ENCODE results near the gene OSGIN1.
A peak's percentile ranks its signal among the peaks of the same experiment; 100 is the strongest.

Gene OSGIN1, protein sequence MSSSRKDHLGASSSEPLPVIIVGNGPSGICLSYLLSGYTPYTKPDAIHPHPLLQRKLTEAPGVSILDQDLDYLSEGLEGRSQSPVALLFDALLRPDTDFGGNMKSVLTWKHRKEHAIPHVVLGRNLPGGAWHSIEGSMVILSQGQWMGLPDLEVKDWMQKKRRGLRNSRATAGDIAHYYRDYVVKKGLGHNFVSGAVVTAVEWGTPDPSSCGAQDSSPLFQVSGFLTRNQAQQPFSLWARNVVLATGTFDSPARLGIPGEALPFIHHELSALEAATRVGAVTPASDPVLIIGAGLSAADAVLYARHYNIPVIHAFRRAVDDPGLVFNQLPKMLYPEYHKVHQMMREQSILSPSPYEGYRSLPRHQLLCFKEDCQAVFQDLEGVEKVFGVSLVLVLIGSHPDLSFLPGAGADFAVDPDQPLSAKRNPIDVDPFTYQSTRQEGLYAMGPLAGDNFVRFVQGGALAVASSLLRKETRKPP

DNA sequence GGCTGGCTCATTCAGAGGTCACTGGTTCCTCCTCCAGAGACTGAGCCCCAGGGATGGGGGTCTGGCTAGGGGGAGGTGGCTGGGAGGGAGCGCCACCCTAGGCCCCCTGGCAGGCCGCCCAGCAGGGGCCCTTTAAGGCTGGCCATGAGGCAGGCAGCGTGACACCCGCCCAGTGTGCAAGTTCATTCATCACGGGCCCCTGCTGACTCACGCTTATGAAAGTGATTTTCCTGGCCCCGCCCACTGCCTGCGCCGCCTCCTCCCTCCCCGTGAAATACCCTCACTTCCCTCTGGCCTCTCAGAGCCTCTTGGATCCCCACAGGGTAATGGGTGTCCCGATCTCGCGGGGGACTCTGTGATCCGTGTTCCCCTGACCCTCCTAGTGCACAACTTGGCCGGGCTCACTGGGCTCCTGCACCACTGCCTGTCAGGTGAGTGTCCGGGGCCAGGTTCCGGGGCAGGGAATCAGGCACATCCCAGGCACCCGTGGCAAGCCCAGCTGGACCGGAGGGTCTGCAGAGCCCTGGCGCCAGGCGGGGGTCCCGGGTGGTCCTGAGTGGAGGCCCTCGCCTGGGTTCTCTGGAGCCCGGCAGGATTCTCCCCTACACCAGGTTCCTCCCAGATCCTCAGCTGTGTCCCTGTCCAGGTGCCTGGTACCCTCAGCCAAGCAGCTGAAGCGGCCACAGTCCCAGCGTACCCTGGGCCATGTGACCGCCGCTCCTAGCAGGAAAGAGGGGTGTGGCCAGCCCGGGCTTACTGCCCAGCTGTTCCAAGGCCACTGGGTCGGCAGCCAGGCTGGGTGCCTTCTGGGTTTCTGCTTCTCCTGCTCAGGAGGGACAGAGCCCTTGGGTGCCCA is at the start of gene OSGIN1:
Gene OSGIN1 (plus strand): TSS at position 301 of the 856 bp plus-strand sequence. CDS start 4,432 bp downstream, outside the sequence.
- DNase-seq (ENCODE audit: low read depth, low spot score) = peak; percentile 62

DNA sequence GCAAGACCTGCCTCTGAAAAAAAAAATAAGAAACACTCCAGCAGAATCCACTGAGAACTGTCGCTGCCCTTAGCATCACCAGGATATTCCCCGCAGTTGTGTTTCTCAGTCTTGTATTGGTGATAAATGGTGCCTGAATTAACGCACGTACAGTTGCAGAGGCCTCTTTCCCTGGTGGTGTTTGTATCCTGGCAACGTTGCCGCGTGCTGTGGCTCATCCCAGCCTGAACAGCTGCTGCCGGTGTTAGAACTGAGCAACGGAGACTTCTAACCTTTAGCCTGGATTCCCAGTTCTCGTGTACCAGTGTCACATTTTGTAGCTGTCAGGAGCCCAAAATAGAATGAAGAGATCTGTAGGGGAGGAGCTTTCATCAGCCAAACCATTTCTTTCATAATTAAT is 49.3 kb upstream of the OSGIN1 start:
- no peak for DNase-seq (ENCODE audit: low read depth, low spot score)

DNA sequence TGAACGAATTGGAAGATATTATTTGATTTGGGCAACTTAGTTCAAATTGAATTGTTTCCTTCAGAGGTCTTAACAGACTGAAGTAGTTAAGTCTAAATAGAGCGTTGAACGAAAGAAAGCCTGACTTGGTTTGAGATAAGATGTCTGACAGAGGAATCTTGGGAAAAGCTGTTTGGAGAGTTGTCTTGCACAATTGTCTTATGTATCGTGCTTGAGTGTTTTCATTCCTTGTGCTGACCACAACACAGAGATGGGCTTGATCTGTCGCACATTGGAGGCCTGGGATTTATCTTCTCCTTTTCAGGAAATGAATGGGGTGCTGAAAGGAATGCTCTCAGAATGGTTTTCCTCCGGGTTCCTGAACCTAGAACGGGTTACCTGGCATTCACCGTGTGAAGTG is 46.4 kb upstream of the OSGIN1 start:
- no peak for DNase-seq (ENCODE audit: low read depth, low spot score)

DNA sequence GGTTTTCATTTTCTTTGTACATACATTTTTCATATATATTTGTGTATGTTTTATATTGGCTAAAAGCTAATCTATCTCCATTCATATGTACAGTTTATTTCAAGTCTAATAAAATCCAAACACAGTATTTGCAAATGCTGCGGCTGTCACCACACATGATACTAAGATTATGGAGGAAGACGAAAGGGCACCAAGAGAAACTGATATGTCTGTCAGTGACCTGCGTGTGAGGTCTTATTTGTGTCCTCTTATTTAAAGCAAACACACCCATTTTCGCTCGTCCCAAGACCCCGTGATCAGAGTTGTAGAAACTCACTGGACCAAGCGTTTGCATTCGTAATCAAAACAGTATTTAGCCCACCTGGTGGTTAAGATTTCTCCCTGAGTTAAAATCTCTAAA is 45.9 kb upstream of the OSGIN1 start:
- DNase-seq (ENCODE audit: low read depth, low spot score) = no peak

DNA sequence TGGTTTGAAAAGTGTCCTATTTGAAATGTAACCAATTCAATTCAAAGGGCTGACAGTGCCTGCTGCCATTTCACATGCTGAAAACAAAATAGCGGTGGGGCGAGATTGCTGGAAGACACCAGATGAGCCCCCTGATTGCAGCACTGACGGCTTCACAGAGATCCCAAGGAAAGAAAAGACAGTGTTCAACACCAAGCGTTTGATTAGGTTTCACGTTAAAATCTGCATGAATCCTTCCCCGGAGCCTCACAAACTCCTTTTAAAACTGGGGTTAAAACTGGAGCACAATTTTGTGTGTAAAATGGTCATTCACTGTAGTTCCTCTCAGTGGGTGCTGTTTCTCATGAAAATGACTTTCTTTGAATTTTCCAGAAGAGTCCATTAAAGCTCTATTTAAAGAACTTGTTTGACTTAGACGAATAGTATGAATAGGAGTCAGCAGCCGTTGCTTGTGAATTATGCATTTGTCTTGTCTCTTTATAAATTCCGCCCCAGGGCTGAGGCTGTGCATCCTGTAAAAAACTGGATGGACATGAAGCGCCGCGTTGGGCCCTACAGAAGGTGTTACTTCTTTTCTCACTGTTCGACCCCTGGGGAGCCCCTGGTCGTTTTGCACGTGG is 45.3 kb upstream of the OSGIN1 start:
- no peak for DNase-seq (ENCODE audit: low read depth, low spot score)

DNA sequence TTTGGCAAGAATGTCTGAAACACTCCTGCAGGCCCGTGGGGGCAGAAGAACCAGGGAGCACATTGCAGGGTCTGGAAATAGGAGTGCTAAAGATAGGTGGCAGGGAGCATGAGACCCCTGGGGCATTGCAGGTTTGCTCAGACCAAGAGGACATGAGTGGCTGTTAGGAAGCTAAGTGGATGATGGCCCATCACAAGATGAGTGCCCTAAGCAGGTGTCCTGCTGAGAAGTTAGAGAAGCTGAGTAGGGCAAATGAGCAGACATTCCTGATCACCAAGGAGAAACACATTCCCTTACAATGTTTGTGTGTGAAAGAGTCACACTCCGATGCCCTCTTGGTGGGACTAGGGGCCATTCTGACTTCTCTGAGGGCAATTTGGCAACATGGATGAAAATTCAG is 44.2 kb upstream of the OSGIN1 start:
- no peak for DNase-seq (ENCODE audit: low read depth, low spot score)

DNA sequence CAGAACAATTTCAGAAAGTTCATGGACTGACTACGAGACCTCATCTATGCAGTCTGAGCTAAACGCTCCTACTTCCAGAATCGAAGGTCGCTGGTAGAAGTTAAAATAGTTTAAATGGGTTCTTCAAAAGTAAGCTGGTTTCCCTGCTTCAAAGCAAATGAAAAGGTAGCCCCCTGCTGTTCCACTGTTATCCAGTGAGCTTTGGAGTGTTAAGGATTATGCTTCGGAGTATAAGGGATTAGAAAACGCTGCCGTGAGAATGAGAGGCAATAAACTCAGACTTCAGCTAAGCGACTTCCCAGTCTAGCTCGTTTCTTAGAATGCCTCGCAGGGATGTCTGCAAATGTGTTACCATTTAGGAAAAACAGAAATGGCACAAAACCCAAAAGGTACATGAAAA is 41.8 kb upstream of the OSGIN1 start:
- no peak for DNase-seq (ENCODE audit: low read depth, low spot score)

DNA sequence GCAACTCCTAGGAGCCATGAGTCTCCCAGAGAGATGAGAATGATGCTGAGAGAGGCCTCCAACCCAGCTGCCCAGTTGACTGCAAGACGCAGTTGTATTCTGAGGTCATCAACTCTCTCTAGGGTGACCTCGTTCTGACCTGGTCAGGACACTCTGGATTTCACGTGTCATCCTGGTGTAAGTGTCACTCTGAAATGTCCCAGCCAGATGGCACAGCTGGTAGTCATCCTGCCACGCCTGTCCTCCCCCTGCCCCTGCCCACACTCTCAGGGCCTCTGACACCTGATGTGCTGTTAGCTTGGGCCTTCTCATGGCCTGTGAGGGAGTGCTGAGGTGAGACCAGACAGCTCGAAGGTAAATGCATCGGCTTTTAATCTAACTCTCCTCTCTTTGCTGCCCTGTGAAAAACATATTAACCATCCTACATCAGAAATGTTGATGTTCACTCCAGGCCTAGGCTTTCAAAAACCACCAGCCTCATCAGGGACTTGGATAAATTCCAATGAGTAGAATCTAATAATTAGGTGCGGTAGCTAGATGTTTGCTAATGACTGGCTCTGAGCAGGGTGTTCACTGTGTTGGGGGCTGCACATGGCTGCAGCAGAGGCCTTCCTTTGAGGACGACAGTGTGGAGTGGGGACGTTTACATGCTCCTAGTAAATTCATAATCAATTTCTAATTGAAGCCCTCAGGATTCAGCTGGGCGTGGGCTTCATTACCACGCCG is 40.4 kb upstream of the OSGIN1 start:
- DNase-seq (ENCODE audit: low read depth, low spot score) = no peak

DNA sequence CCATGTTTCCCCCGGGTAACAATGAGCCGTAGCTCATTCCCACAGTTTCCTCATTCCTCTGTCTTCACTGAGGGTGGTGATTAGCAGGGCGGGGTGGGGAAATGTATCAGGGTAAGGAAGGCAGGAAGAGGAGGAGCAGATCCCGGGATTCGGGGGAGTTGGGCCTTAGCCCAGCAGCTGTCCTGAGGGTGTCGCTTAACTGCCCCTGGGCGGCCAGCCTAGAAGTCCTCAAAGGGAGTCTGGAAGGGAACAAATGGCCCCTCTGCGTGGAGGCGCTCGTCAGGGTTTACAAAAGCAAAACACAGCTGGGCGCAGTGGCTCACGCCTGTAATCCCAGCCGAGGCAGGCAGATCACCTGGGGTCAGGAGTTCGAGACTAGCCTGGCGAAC is 39.8 kb upstream of the OSGIN1 start:
- DNase-seq (ENCODE audit: low read depth, low spot score) = no peak

DNA sequence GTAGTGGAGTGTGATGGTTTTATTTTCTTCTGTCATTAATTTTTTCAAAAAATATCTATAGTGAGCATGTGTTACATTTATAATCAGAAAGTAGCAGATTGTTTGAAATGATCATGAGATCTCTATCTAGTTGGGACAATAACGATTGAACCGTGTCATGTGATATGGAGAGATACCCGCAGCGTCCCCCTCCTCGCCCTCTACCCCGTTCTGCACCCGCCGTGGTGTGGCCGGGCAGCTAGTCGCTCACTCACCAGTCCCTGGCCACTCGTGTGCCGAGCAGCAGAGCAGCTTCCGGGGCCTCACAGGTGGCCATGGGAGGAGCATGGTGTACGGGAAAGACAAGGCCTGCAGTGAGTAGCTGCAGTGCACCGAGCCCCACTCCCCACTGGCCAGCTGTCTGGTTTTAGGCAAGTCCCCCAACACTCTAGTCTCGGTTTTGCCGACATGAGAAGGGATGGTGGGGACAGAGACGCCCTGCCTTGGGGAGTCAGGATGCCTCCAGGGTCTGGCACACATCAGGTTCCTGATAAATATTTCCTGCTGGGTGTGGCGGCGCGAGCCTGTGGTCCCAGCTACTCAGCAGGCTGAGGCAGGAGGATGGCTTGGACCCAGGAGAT is 38.8 kb upstream of the OSGIN1 start:
- DNase-seq (ENCODE audit: low read depth, low spot score) = no peak

DNA sequence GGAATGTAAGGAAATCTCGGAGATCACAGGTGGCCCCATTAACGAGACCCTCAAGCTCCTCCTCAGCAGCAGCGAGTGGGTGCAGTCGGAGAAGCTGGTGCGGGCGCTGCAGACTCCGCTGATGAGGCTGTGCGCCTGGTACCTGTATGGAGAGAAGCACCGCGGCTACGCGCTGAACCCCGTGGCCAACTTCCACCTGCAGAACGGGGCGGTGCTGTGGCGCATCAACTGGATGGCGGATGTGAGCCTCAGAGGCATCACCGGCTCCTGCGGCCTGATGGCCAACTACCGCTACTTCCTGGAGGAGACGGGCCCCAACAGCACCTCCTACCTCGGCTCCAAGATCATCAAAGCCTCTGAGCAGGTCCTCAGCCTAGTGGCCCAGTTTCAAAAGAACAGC is 38.0 kb upstream of the OSGIN1 start:
- DNase-seq (ENCODE audit: low read depth, low spot score) = no peak

DNA sequence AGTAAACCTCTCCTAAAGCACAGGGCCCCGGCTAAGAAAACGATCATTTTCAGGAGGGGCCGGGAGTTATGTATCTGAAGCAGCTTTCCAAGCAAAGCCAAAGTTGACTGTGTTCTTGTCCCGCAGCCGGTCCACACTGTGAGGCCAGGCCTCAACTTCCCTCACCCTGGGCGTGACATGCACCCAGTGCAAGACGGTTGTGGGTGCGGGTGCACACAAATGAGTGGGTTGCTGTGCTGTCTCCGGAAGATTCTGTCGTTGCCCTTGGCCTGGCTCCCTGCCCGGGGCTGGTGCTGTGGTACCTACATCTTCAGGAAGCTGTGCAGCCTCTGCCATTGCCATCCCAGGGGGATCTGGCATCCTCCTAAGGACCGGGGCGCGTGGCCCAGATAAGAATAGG is 37.5 kb upstream of the OSGIN1 start:
- no peak for DNase-seq (ENCODE audit: low read depth, low spot score)

DNA sequence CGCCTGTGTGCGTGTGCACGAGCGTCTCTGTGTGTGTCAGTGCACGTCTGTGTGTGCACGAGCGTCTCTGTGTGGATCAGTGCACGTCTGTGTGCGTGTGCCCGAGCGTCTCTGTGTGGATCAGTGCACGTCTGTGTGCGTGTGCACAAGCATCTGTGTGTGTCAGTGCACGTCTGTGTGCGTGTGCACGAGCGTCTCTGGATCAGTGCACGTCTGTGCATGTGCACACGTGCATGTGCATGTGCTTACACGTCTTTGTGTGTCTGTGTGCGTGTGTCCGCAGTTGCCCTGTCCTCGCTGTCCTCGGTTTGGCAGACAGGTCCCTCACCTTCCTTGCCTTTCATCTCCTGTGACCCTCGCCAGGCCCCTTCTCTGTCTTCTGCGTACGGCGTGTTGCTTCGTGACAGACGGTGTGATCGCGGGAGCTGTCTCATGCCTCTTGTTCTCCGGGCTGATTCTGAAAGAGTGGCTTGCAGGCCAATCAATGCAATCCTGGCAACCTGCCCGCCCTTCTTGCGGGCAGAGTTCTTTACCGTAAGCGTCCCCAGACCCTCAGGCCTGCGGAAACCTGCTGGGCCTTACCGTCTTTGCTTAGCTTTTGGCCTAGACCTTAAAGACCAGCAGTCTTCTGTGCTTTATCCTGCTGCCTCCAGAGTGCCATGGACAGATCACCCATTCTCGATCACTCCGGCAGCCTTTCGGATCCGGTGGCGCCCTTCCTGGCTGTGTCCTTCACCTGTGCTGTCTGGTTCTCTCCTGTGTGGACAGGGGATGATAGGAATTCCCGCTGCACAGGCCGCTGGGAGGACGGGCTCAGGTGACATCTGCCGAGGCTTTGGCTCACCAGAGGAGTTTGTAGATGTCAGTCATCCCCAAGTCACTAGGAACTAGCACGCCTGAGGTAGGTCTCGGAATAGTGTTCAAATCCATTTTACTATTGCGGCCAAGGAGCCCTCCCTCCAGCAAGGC is 35.6 kb upstream of the OSGIN1 start:
- no peak for DNase-seq (ENCODE audit: low read depth, low spot score)

DNA sequence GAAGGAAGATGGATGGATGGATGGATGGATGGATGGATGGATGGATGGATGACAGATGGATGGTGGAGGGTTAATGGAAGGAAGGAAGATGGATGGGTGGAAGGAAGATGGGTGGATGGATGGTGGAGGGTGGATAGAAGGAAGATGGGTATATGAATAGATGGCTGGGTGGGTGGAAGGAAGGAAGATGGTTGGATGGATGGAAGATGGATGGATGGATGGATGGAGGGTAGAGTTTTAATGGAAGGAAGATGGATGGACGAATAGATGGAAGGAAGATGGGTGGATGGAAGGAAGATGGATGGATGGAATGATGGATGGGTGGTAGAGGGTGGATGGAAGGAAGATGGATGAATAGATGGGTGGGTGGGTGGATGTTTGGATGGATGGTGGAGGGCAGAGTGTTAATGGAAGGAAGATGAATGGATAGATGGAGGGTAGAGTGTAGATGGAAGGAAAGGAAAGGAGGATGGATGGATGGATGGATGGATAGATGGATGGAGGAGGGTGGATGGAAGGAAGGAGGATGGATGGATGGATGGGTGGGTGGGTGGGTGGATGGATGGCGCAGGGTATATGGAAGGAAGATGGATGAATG is 32.0 kb upstream of the OSGIN1 start:
- DNase-seq (ENCODE audit: low read depth, low spot score) = no peak

DNA sequence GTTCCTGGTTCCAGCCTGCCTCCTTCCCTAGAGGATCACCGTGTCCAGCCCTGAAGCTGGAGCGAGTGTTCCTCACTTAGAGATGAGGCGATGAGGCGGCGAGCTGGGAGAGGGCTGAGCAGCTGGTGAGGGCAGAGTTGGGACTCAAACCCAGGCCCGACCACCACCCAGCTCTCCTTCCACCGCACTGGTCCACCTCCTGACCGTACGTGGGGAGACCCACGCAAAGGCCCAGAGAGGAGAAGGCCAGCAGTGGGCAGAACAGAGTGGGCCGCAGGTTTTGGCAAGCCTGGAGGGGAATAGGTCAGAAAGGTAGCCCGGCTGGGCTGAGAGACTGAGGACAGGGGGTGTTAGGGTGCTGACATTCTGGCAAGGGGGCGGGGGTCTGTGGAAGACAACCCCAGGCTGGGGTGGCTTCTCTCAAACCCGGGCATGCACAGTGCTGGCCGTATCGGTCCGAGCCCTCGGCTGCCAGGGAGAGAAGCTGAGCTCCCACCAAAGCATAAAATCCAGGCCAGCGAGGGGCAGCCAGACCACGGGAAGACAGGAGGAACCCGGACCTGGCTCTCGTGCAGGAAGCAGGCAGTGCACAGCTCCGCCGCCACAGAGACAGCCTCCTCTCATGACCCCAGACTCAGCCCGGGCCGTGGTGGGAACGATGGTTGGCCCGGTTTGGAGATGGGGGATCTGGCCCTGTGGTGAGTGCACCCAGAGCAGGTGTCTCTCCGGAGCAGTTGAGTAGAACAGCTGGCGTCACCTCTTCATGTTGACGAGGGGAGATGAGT is 29.3 kb upstream of the OSGIN1 start:
- no peak for DNase-seq (ENCODE audit: low read depth, low spot score)

DNA sequence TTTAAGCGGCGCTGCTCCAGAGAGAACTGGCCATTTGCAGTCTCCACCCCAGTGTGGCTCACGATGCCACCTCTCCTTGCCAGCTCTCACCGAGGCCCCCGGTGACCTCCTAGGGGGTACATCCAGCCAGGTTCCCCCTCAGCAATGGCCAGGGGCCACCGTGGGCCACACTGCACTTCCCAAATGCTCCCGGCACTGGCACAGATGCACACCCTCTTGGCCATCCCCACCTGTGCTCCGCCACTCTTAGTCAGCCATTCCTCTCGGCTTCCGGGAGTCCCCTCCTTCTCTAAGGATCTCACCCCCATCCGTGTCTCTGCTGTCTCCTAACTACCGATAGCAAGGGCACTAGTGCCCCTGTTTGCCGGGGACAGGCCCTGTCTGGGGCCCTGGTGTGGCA is 28.4 kb upstream of the OSGIN1 start:
- DNase-seq (ENCODE audit: low read depth, low spot score) = no peak

DNA sequence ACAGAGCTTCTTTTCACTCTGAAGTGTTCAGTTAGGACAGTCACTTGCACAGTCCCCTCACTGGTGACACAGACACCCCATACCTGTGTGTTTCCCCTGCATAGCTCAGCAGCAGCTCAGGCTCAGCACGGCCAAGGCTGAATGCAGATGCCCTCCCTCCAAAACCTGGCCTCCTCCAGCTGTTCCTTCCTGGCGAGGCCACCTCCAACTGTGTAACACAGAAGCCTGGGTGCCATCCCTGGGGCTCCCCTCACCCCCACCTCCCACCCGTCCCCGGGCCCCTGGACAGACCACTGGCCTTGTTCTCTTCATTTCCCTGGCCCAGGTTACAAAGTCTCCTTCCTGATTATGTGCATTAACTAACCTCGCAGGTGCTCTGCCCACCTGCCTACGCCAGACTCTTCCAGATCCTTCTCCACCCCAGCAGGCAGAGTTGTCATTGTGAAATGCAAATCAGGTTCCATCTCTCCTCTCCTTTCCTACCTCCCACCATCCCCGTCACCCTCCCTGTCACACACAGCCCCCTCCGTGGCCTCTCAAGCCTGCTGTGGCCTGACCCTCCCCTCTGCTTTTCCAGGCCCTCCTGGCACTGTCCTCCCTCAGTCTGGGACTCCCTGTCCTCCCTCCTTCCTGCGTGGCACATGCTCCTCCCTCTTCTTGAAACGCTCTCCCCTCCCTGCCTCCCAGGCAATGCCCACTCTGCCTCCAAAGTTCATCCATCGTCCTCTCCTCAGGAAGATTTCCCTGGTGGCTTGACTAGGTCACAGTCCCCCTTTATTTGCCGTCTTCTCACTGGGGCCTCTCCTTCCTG is 27.7 kb upstream of the OSGIN1 start:
- DNase-seq (ENCODE audit: low read depth, low spot score) = no peak

All from activated naive CD8-positive, alpha-beta T cell treated with anti-CD3 and anti-CD28 coated beads, Interleukin-2, amount 50 U/mL, for 16 hours (primary cell).